ENCODE data around the gene BCL3.

The BCL3 gene

DNA sequence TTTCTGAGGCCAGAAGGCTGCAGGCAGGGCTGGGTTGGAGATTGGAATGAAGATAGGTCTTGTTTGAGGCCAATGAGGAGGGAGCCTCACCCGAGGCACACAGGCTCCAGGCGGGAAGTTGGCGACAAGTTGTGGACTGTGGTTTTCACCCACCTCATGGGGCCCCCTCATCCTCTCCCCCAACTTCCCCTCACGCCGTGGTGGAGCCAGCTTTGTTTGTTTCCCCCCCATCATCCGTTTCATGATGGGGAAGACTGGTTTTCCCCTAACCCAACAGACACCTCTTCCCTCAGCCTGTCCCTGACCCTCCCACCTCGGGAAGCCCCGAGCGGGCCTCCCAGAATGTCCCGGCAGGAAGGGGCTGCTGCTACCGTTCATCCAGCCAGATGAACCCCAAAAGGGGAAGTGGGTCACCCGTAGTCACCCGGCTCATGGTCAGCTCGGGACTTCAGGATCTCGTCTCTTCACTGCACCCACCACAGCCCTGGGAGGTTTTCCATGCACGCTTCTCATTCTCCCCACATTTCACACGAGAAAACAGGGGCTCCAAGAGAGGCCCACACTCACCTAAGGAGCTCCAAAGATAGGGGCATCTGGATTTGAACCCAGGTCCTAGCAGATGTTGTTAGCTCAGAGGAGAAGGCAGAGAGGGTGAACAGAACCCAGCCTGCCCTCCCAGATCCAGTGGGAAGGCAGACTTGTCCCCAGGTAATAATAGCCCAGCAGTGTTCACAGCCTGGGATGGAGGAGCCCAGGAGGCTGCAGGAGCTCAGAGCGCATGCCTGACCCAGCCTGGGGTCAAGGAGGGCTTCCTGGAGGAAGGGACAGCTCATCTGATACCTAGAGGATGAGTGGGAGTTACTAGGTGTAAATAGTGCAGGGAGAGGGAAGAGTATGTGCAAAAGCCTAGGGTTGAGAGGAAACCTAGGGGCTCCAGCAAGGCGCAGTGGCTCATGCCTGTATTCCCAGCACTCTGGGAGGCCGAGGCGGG lies 26.1 kb upstream of the BCL3 start:
- DNase-seq: no peak

DNA sequence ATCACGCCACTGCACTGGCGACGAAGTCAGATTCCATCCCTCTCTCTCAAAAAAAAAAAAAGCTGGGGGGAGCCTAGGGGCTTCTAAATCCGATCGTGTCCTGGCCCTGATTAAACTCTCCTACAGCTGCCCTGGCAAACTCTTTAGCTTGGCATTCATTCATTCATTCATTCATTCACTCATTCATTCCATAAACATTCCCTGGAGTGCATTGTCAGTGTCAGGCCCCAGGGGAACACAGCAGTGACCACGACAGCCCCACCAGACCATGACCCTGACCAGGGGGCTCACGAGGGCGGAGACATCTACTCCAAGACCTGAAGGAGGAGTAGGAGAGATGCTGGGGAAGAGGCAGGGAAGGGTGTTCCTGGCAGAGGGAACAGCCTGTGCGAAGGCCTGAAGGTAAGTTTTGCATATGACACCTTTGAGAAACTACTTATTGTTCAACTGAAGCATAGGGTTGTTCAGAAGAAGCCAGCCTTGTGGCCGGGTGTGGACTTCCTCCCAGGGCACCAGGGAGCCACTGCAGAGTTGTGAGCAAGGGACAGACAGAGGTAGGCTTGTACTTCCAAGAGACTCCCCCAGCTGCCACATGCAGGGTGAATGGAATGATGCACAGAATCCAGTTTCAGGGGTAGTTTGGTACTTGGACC lies 25.1 kb upstream of the BCL3 start:
- DNase-seq: no peak

DNA sequence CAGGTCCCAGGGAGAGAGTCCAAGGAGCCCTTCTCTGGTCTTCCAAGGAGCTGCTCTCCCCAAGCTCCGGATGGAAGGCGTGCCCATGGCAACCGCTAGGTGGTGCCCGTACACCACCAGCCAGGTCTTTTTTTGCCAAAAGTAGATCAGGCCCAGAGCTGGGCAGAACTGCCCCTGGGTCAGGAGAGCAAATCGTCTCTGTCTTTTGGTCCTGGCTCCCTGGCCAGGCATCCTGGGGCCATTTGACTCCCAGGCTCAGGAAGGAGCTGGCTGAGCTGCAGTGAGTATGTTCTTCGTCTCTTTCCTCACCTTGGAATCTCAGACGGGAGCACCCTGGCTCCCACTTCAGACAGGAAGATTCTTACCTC lies 24.6 kb upstream of the BCL3 start:
- peak; percentile 67 for DNase-seq

DNA sequence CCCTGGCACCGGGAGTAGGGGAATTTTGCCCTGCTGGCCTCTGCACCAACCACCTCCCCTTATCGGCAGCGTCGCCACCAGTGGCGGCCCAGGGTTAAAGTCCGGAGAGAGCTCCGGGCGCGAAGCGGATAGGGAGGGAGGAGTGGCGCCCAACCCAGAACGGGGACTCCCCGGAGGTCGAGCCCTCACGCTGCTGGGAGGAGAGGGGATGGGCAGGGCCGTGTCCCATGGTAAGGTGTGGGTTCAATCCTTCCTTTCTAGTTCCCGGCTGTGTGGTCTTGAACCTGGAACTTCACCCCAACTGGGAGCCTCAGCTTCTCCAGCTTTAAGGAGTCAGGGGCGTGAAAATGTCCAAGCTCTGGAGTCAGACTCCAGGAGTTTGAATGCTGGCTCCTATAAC lies 23.3 kb upstream of the BCL3 start:
- DNase-seq: no peak

DNA sequence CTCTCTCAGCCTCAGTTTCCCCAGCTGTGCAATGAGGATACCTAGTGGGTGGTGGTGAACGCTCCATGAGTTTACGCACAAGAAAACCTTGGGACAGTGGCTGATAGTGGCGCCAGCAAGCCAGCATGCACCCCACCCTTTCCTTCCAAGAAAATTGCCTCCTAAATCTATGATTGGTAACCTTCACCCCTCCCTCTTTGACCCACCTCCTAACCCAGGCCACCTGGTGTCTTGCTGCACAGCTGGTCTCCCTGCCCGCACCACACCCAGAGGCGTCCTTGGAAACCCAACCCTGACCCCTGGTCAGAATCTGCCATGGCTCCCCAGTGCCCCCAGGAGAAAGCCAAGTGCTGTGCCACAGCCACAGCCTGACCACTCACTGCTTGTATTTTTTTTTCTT lies 22.8 kb upstream of the BCL3 start:
- DNase-seq: no peak

DNA sequence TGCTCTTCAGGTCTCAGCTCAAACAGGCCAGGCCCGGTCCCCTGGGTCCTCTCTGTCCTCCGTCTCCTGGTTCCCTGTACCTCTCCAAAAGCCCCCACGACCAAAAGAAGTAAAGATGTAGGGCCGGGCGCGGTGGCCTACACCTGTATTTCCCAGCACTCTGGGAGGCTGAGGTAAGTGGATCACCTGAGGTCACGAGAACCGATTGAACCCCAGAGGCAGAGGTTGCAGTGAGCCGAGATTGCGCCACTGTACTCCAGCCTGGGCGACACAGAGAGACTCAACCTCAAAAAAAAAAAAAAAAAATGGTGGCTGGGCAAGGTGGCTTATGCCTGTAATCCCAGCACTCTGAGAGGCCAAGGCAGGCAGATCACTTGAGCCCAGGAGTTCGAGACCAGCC lies 22.0 kb upstream of the BCL3 start:
- DNase-seq: no peak

DNA sequence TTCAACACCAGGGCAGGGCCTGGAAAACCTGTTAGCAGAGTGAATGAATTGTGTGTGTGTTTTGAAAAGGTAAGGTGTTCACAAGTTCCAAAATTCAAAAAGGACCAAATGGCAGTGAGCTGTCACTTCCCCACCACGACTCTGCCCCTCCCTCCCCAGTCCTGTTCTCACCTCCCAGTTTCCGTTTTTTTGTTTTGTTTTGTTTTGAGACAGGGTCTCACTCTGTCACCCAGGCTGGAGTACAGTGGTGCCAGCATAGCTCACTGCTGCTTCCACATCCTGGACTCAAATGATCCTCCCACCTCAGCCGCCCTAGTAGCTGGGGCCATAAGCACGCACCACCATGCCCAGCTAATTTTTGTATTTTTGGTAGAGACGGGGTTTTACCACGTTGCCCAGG lies 20.3 kb upstream of the BCL3 start:
- no peak for DNase-seq

DNA sequence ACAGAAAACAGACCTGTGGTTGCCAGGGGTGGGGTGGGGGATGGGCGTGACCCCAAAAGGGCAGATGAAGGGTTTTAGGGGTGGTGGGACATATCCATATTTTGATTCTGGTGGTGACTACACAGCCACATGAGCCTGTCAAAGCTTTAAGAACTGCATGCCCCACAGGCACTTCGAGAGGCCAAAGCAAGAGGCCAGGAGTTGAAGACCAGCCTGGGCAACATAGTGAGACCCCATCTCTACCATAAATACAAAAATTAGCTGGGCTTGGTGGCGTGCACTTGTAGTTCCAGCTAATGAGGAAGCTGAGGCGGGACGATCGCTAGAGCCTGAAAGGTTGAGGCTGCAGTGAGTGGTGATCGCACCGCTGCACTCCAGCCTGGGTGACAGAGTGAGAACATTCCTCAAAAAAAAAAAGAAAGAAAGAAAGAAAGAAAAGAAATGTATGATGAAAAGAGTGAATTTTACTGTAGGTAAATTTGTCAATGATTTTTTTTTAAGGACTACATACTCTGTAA lies 18.9 kb upstream of the BCL3 start:
- DNase-seq: no peak

DNA sequence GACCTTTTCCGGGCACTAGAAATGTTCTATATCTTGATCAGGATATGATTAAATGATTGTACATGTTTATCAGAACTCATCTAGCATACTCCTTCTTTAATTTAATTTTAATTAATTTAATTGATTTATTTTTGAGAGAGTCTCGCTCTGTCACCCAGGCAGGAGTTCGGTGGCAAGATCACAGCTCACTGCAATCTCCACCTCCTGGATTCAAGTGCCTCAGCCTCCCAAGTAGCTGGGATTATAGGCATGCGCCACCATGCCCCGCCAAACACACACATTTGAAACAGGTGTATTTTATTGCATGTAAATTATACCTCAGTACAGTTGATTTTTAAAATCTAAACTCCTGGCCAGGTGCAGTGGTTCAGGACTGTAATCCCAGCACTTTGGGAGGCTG lies 17.4 kb upstream of the BCL3 start:
- DNase-seq: no peak

DNA sequence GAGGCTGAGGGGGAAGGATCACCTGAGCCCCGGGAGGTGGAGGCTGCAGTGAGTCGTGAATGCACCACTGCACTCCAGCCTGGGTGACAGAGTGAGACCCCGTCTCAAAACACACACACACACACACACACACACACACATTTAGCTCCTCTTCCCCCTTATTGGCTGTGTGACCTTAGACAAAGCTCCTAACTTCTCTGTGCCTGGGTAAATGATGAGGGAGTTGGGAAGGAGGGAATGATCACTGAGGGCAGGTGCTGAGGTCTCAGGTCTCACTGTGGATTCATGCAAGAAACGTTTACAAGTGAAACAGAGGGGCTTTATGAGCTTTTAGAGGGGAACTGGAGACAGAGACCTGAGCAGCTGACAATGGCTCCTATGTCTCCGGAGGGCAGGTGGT lies 16.9 kb upstream of the BCL3 start:
- DNase-seq: no peak

DNA sequence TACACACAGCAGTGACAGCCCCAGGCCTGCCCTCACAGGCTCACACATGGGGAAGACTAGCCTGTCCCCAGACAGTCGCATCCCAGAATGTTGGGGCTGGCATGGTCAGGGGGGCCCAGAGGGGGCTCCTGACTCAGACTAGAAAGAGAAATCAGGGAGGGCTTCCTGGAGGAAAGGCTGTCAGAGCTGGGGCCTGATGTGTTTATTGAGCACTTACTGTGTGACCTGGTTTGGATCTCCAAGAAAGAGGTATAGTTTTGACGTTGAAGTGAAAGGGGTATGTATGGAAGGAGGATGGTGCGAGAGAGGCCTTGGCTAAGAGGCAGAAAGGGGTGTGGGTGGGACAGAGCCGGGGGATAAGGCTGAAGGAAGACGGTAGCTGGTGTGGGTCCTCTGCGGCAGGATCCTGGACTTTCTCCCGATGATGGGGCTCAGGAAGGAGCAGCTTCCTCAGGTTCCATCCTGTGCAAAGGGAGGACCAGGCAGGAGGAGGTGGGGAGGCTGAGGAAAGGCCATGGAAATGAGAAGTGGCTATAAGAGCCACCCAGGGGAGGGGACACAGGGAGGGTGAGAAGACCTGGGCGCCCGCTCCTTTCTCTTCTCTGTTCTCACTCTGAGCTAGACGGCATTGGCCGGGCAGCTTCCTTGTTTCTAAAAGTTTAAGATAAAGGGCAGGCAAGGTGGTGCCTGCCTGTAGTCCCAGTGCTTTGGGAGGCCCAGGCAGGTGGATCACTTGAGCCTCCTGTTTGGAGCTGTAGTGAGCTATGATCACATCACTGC lies 16.1 kb upstream of the BCL3 start:
- DNase-seq: no peak

DNA sequence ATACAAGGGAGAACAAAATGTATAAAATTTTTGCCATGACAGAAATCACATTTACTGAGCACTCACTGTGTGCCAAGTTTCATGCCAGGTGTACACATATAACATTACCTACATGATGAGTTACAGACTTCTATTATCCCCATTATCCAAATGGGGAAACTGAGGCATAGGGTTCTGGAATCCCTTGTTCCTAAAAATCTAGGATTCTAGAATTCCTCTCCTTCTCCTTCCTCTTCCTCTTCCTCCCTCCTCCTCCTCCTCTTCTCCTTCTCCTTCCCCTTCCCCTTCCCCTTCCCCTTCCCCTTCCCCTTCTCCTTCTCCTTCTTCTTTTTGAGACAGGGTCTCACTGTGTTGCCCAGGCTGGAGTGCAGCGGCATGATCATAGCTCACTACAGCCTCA lies 14.2 kb upstream of the BCL3 start:
- DNase-seq: no peak

DNA sequence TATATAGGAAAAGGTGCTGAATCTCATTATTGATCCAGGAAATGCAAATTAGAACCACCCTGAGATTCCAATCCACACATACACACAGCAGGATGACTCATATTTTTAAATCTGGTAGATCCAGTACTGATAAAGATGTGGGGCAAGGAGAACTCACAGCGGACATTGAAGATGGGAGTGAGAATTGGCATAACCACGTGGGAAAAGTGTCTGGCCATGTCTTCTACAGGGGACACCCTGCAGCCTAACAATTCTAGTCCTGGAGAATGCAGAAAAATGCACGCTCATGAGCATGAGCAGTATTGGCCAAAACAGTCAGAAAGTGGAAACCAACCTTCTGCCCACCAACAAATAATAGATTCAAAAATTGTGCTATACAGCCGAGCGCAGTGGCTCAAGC lies 13.5 kb upstream of the BCL3 start:
- DNase-seq: no peak

DNA sequence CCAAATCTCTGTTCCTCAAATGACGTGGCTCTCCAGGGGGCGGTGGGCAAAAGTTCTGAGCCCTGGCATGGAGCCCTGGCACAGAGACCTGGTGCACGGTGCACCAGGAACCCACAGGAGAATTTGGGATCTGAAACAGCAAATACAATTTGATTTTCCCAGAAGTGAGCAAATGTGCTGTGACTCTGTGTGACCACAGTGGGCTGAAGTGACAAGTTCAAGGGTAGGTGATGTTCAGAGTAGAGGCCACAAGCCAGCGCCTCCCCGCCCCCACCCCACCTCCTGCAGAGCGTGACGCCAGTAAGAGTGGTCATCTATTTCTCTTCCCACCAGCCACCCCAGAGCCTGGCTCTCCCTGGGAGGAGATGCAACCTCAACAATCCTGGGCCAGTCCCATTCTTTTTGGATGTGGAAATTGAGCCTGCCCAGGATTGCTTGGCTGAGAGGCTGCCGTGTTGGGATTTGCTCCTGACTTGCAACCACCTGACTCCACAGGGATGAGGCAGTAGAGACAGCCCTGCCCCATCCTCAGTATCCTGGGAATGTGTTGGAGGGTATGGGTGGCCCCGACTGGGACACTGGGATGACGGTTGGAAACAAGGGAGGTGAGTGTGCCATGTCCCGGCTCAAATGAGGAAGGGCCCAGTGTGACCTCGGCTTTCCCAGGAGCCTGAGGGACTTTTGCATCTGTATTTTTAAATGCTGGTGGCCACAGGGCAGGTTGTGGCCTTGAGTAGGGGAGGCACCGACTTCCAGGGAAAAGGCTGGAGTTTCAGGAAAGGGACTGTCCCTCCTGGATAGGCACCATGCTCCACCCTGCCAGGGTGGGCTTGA lies 11.1 kb upstream of the BCL3 start:
- no peak for DNase-seq

DNA sequence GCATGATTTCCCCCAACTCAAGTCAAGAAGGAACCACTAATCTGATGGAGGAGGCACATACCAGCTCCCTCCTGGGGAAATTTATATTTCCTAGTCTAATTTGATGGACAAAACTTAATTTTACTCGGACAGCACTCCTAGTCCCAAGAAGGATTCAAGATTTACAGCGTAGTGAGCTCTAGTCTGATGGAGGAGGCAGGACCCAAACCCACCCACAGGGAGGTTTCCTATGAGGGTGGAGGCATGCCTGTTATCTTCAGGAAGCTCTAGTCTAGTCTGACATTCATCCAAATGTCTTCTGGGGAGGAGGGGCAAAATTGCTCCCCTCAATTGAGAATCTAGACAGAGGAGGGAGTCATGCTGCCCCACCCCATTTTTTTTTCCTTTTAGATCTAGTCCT lies 10.4 kb upstream of the BCL3 start:
- DNase-seq: no peak

DNA sequence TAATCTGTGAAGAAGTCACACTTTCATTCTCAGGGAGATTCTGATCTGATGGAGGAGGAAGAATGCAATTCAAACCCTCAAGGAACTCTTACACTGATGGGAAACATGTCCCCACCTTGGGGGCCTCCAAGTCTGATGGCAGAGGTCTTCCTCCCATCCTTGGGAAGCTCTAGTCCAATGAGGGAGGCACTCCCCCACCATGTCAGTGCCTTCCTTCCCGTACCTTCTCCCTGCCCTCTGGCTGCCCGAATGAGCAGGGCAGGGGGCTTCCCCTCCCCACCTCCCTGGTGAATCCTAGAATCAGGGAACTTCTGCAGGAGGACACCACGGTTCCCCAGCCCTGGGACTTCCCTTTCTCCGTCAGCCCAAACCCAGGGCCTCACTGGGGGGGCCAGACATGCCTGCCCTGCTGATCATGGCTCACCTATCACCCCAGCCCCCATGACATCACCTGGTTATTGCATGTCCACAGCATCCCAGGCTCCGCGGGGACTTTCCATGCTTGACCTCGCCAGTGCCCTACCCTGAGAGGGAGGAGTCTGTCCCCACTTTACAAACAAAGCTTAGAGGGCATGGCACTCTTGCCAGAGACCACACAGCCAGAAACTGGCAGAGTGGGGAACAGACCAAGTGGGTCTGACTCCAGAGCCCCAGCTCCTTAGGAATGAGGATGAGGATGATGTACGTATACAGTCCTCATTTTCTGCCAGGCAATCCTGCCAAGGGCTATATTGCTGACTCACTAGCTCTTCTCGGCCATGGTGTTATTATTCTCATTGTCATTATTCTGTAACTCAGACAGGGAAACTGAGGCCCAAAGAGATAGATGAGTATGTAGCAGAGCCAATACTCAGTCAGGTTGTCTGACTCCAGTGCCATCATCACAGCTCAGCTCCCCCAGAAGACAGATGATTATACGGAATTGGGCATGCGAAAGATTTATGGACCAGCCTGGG lies 9.6 kb upstream of the BCL3 start:
- no peak for DNase-seq

DNA sequence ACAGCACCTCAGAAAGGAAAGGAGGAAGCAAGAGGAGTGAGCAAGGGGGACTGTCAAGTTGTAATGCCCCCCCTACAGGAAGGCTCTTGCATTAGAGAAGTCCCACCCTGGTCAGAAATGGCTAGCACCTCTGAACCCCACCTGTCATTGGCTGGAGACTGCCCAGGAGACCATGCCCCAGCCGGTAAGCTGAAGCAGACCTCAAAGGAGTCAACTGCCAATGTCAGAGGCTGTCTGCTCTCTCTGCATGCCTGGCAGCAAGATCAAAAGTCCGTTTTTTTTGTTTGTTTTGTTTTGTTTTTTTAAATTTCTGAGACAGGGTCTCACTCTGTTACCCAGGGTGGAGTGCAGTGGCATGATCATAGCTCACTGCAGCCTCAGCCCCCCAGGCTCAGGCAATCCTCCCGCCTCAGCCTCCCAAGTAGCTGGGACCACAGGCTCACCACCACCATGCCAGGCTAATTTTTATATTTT lies 8.1 kb upstream of the BCL3 start:
- no peak for DNase-seq

DNA sequence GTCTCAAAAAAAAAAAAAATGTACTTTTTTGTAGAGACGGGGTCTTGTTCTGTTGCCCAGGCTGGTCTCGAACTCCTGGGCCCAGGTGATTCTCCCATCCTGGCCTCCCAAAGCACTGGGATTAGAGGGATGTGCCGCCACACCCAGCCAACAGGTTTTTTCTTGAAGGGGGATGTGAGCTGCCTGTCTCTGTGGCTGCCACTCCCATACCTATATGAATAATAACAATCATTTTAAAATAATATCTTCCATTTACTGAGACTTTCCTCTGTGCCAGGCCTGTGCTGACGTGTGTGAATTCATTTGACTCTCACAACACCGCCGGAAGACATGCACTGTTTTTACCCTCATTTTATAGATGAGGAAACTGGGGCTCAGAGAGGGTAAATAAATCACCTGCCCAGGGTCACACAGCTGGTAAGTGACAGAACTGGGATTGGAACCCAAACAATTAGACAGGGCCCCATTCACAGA lies 7.2 kb upstream of the BCL3 start:
- no peak for DNase-seq

DNA sequence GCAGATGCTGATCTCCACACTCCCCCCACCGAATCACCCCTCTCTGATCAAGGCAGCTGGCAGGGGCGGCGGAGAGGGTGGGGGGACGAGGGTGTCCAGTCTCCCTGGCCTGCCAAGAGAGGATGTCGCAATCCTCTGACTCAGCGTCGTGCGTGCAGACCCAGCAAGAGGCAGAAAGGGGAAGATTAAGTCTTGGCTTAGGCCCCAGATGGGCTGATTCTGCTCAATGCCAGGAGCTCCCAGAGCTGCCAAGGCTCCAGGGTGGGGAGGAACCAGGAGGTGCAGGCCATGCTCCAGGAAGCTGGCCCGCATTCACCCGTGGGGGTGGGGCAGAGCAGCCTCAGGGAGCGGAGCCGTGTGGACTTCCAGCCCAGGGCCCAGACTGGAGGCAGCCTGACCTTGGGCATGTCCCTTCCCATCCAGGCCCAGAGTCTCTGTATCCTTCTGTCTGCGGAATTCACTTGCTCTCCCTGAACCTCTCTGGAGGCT lies 6.6 kb upstream of the BCL3 start:
- DNase-seq: peak; percentile 7

DNA sequence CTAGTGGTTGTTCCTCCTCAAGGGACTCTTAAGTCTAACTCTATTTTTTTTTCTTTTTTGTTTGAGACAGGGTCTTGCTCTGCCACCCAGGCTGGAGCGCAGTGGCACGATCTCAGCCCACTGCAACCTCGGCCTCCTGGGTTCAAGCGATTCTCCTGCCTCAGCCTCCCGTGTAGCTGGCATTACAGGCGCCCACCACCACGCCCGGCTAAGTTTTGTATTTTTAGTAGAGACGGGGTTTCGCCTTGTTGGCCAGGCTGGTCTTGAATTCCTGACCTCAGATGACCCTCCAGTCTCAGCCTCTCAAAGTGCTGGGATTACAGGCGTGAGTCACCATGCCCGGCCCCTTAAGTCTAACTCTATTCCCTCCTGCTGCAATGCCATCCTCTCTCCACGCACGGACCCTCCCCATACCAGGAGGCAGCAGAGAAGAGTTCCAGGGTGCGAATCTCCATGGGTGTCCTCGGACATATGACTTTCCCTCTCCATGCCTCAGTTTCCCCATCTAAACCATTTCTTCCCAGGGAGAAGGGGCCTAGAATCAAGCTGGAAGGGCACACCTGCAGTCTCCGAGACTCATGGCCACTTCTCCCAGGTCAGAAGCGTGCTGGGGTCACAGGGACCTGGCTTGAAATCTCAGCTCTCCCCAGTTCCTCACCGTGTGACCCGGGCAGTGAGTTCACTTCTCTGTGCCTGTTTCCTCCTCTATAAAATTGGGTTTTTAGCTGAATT lies 6.0 kb upstream of the BCL3 start:
- no peak for DNase-seq

Measured in stimulated activated naive CD4-positive, alpha-beta T cell treated with Interleukin-2 at 50 U/mL for 16 hours (primary cell).